Stomach (tissue), 4 donors: ENCODE measurements around the gene ZNF613.

Source experiments
- EP300 ChIP-seq: sonication (generic); formaldehyde crosslinking; IDR thresholded peaks from one replicate; pipeline ENCODE4 v1.6.1; 2017; ENCODE audit warnings: antibody characterized with exemption
- POLR2A ChIP-seq, 4 donors: fragments of 450-650 bp; IDR thresholded peaks; one replicate each; pipeline ENCODE4 v1.6.1; 2016; ENCODE audit warnings: antibody characterized with exemption in 4 of 4, control low read depth in 2 of 4, mild to moderate bottlenecking in 1 of 4, moderate library complexity in 1 of 4

DNA sequence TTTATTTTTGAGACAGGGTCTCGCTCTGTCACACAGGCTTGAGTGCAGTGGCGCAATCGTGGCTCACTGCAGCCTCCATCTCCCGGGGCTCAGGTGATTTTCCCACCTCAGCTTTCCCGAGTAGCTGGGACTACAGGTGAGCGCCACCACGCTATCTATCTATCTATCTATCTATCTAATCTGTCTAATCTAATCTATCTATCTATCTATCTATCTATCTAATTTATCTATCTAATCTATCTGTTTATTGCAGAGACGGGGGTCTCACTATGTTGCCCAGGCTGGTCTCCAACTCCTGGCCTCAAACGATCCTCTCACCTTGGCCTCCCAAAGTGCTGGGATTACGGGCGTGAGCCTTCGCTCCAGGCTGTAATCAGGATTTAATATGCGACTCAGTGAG, 587 bp downstream of the ZNF613 start:
- TF ChIP-seq POLR2A (IDR thresholded peaks at IDR 0.05), result no peak
- no peak for TF ChIP-seq EP300
